ENCODE results near the gene PLCL2.
"Not testable (repeated sequence)": the region's sequence is repeated elsewhere in the genome, so short reads cannot be mapped to it uniquely, and the experiment has no call there.

Gene PLCL2

GRCh38 chr3:16979769-16980515 is 95.2 kb downstream of the PLCL2 start:
- not testable (repeated sequence) for DNase-seq

- DNase-seq = not testable (repeated sequence)
Observed at GRCh38 chr3:16980526-16980925, 95.8 kb downstream of the PLCL2 start.

- DNase-seq = no peak
Observed at GRCh38 chr3:16982460-16982859, 97.7 kb downstream of the PLCL2 start.

- no peak for DNase-seq
Observed at GRCh38 chr3:16985608-16986007, 100.9 kb downstream of the PLCL2 start.

- no peak for DNase-seq
Observed at GRCh38 chr3:16987141-16987540, 102.4 kb downstream of the PLCL2 start.

GRCh38 chr3:16990163-16990562 is 105.4 kb downstream of the PLCL2 start:
- DNase-seq = no peak

- no peak for DNase-seq
Observed at GRCh38 chr3:16992198-16992597, 107.4 kb downstream of the PLCL2 start.

GRCh38 chr3:16993227-16993626 is 108.5 kb downstream of the PLCL2 start:
- no peak for DNase-seq

- no peak for DNase-seq
Observed at GRCh38 chr3:16994854-16995525, 110.2 kb downstream of the PLCL2 start.

GRCh38 chr3:16995601-16996000 is 110.8 kb downstream of the PLCL2 start:
- DNase-seq = no peak

GRCh38 chr3:16998236-16998923 is 113.6 kb downstream of the PLCL2 start:
- DNase-seq = no peak

GRCh38 chr3:16999161-16999560 is 114.4 kb downstream of the PLCL2 start:
- no peak for DNase-seq

GRCh38 chr3:16999871-17000270 is 115.1 kb downstream of the PLCL2 start:
- DNase-seq = no peak

- no peak for DNase-seq
Observed at GRCh38 chr3:17003457-17003856, 118.7 kb downstream of the PLCL2 start.

- DNase-seq = no peak
Observed at GRCh38 chr3:17006132-17006852, 121.5 kb downstream of the PLCL2 start.

GRCh38 chr3:17007284-17007683 is 122.5 kb downstream of the PLCL2 start:
- DNase-seq = no peak

- DNase-seq = no peak
Observed at GRCh38 chr3:17009826-17010225, 125.1 kb downstream of the PLCL2 start.

GRCh38 chr3:17011728-17012338 is 127.1 kb downstream of the PLCL2 start:
- DNase-seq = no peak

GRCh38 chr3:17013050-17013449 is 128.3 kb downstream of the PLCL2 start:
- DNase-seq = no peak

GRCh38 chr3:17013571-17013970 is 128.8 kb downstream of the PLCL2 start:
- DNase-seq = no peak

GRCh38 chr3:17014284-17014683 is 129.5 kb downstream of the PLCL2 start:
- no peak for DNase-seq

- DNase-seq = no peak
Observed at GRCh38 chr3:17014709-17015108, 130.0 kb downstream of the PLCL2 start.

GRCh38 chr3:17021614-17022013 is 136.9 kb downstream of the PLCL2 start:
- no peak for DNase-seq
